Kidney (tissue), 14 donors: ENCODE results near the gene DPCD. TPM values are rescaled to one million over a fixed set of nuclear protein-coding genes. Genes with fewer than 3 reads are reported as not detected.

Experiments
- DNase-seq, 5 donors: peaks; one replicate each; pipeline ENCODE4 v3.0.0-alpha.2; 2013 to 2020
- FAIRE-seq: peaks from 2 replicates; lab custom pipeline; 2012; peaks lifted over from hg19 to GRCh38; lab: Jason Lieb, UNC
- H3K27ac ChIP-seq, 2 donors: one replicate each; pipeline ENCODE4 v1.7.0; 2013; ENCODE audit warnings: low read depth in 2 of 2, low read length in 2 of 2, inconsistent platforms in 1 of 2
- H3K27me3 ChIP-seq: one replicate; pipeline ENCODE4 v1.7.1; 2013; ENCODE audit warnings: low read length, inconsistent platforms; ENCODE audit not compliant: control insufficient read depth, insufficient read depth
- H3K36me3 ChIP-seq, 3 donors: one replicate each; pipeline versions ENCODE4 v1.7.0 to v1.7.1; 2013; ENCODE audit warnings: low read length in 3 of 3, control low read depth in 1 of 3, inconsistent platforms in 1 of 3; ENCODE audit not compliant: insufficient read depth in 3 of 3, control insufficient read depth in 2 of 3
- H3K4me1 ChIP-seq, 3 donors: one replicate each; pipeline versions ENCODE4 v1.7.0 to v1.7.1; 2013; ENCODE audit warnings: low read length in 3 of 3, inconsistent platforms in 1 of 3, low read depth in 1 of 3; ENCODE audit not compliant: control insufficient read depth in 2 of 3, insufficient read depth in 2 of 3
- H3K4me3 ChIP-seq, 3 donors: one replicate each; pipeline versions ENCODE4 v1.7.0 to v1.8.1; 2013; ENCODE audit warnings: low read length in 3 of 3, control low read depth in 1 of 3, inconsistent platforms in 1 of 3
- H3K9ac ChIP-seq, 3 donors: one replicate each; pipeline versions ENCODE4 v1.7.0 to v1.7.1; 2013; ENCODE audit warnings: low read length in 3 of 3, control low read depth in 1 of 3, inconsistent platforms in 1 of 3
- H3K9me3 ChIP-seq, 3 donors: one replicate each; pipeline versions ENCODE4 v1.7.0 to v1.7.1; 2013; ENCODE audit warnings: low read length in 3 of 3, control low read depth in 1 of 3, inconsistent platforms in 1 of 3; ENCODE audit not compliant: control insufficient read depth in 2 of 3, insufficient read depth in 1 of 3
- intact Hi-C: fragments of 100-400 bp; cut with DNase I; formaldehyde crosslinking; loops from one replicate; pipeline ENCODE4 v1.11.1; 2022
- polyA plus RNA-seq: library from polyadenylated mRNA; stranded (reverse); fragments of 350-450 nt; fragmentation: Illumina TruSeq; extraction: RNeasy Lipid Tissue Mini Kit (QIAGEN cat#74804); gene quantifications from one replicate; pipeline ENCODE4 v1.2.3, GENCODE V29; 2014; ENCODE audit warnings: low read depth, low replicate concordance; ENCODE audit not compliant: insufficient read depth
- total RNA-seq: library from RNA; stranded (reverse); fragmentation: NEBNext Ultra II Directional; extraction: Animal tissue kit (Norgen Biotek cat#: 25700); gene quantifications from one replicate; pipeline ENCODE4 v1.2.1, GENCODE V29; 2021
- TF ChIP-seq, protein P1 (sequence below): IDR thresholded peaks from 3 replicates; pipeline ENCODE4 v1.5.1; 2012; ENCODE audit warnings: mild to moderate bottlenecking, moderate library complexity, borderline replicate concordance; ENCODE audit not compliant: insufficient read depth; ENCODE audit errors: extremely low read depth
- donor health status: control.
- donor health status: control.
- donor health status: control.
- donor health status: control.
- donor health status: control.
- donor health status: DM: yes; HTN: yes; CAD: no.
- donor health status: Normal renal cell carcinoma (clear cell type).

The DPCD gene
- total and polyA plus RNA-seq, 2 donors from 2014 or later = 26.4 to 63.1 TPM

DNA sequence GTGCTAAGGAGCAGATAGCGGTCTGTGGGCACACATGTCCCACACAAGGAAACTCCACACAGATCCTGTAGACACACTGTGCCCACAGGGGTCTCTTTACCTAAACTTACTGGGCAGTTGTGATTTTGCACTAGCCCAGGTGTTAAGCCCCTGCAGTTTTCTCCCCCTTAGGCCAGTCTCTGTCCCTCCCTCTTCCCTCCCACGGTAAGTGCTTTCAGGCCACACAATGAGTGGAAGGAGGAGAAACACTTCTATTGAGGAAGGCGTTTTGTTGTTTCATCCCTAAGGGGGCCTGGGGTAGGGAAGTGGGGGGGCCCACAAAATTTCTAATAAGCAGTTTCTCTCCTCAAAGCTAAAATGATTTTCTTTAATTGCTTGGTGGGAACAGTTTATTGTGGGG is 55.4 kb downstream of the DPCD start:
- TF ChIP-seq, protein P1, sequence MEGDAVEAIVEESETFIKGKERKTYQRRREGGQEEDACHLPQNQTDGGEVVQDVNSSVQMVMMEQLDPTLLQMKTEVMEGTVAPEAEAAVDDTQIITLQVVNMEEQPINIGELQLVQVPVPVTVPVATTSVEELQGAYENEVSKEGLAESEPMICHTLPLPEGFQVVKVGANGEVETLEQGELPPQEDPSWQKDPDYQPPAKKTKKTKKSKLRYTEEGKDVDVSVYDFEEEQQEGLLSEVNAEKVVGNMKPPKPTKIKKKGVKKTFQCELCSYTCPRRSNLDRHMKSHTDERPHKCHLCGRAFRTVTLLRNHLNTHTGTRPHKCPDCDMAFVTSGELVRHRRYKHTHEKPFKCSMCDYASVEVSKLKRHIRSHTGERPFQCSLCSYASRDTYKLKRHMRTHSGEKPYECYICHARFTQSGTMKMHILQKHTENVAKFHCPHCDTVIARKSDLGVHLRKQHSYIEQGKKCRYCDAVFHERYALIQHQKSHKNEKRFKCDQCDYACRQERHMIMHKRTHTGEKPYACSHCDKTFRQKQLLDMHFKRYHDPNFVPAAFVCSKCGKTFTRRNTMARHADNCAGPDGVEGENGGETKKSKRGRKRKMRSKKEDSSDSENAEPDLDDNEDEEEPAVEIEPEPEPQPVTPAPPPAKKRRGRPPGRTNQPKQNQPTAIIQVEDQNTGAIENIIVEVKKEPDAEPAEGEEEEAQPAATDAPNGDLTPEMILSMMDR = no peak
- DNase-seq = no peak
- no peak overlapping the region for H3K9ac ChIP-seq
- H3K4me3 ChIP-seq = no peak overlapping the region
- peaks cover 0 to 6% (median 4%) of the 10 kb centered on the region in 3 donors for H3K36me3 ChIP-seq
- H3K27ac ChIP-seq = no peak overlapping the region
- no peaks in the 10 kb centered on the region for H3K4me1 ChIP-seq
- no peaks in the 10 kb centered on the region for H3K9me3 ChIP-seq
- no peak for FAIRE-seq
- H3K27me3 ChIP-seq = no peaks in the 10 kb centered on the region
- intact Hi-C loops = no loop called here

DNA sequence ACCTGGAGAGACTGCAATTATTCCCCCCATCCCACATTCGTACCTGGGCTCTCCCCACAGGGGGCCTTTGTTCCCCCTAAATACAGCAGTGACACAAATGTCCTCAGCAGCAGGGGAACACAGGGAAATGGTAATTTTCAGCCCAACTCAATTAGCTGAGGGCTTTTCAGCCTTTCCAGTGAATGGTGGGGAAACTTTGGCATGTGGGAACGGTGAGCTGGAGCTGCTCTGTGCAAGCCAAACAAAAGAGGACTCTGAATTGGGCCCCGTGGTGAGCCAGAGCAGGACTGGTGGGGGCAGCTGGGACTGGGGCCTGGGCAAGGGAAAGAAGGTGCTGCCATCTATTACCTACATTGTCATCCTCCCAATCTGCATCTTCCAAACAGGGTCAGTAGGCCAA is 55.9 kb downstream of the DPCD start:
- intact Hi-C loops = no loop called here
- no peak for FAIRE-seq
- Histone ChIP-seq H3K4me3 (no peak overlapping the region), H3K27ac (no peak overlapping the region), H3K9ac (no peak overlapping the region), H3K9me3 (no peaks in the 10 kb centered on the region), H3K36me3 (peaks cover 0 to 6% (median 4%) of the 10 kb centered on the region in 3 donors), H3K27me3 (no peaks in the 10 kb centered on the region), H3K4me1 (no peaks in the 10 kb centered on the region)
- no peak for DNase-seq
- TF ChIP-seq, protein P1 = no peak

DNA sequence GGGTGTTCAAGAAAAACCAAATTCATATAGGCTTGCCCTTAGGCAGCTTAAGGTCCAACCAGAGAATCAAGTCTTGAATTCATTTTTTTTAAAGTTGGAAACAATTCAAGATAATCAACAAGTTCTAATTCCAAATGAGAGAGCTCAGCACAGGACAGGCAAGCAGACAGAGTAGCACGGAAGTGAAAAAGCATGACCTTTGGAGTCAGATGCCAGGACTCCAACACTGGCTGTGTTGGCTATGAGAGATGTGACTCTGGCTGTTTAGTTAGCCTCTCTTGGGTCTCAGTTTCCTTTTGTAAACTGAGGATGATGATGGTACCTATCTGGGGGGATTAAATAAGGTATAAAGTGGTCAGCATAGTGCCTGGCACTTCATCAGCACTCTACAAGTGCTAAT is 57.5 kb downstream of the DPCD start:
- intact Hi-C loops = no loop called here
- TF ChIP-seq, protein P1 = no peak
- H3K36me3 ChIP-seq = peaks cover 0 to 14% (median 6%) of the 10 kb centered on the region in 3 donors
- no peak for DNase-seq
- H3K4me1 ChIP-seq = no peaks in the 10 kb centered on the region
- no peaks in the 10 kb centered on the region for H3K27me3 ChIP-seq
- H3K9ac ChIP-seq = no peak overlapping the region
- no peak for FAIRE-seq
- H3K9me3 ChIP-seq = no peaks in the 10 kb centered on the region
- no peak overlapping the region for H3K27ac ChIP-seq
- H3K4me3 ChIP-seq = no peak overlapping the region

DNA sequence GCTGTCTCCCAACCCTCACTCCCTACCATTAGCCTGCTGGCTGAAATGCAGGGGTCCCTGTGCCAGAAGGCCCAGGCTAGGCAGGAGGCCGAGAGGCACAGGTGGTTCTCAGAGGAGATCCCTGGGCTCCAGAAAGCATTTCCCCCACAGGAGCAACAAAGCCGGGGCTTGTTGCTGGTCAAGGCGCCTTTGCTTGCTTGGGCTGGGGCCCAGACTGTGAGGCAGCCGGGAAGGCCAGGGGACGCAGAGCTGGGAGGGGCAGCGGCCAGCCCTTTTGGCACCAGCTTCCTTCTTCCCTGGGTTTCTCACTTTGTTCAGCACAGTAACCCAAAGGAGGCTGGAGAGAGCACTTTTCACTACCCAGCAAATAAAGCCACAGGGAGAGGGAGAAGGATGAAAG is 58.2 kb downstream of the DPCD start:
- TF ChIP-seq, protein P1 = no peak
- no peak overlapping the region for H3K27ac ChIP-seq
- intact Hi-C loops = no loop called here
- DNase-seq (no peak), FAIRE-seq (no peak)
- no peak overlapping the region for H3K9ac ChIP-seq
- H3K4me3 ChIP-seq = no peak overlapping the region
- H3K36me3 ChIP-seq = peaks cover 0 to 14% (median 6%) of the 10 kb centered on the region in 3 donors
- H3K9me3 ChIP-seq = no peaks in the 10 kb centered on the region
- no peaks in the 10 kb centered on the region for H3K4me1 ChIP-seq
- H3K27me3 ChIP-seq = no peaks in the 10 kb centered on the region
